Measurements from ENCODE around the gene PALM.
"Not testable (repeated sequence)": the region's sequence is repeated elsewhere in the genome, so short reads cannot be mapped to it uniquely, and the experiment has no call there.

PALM gene

DNA sequence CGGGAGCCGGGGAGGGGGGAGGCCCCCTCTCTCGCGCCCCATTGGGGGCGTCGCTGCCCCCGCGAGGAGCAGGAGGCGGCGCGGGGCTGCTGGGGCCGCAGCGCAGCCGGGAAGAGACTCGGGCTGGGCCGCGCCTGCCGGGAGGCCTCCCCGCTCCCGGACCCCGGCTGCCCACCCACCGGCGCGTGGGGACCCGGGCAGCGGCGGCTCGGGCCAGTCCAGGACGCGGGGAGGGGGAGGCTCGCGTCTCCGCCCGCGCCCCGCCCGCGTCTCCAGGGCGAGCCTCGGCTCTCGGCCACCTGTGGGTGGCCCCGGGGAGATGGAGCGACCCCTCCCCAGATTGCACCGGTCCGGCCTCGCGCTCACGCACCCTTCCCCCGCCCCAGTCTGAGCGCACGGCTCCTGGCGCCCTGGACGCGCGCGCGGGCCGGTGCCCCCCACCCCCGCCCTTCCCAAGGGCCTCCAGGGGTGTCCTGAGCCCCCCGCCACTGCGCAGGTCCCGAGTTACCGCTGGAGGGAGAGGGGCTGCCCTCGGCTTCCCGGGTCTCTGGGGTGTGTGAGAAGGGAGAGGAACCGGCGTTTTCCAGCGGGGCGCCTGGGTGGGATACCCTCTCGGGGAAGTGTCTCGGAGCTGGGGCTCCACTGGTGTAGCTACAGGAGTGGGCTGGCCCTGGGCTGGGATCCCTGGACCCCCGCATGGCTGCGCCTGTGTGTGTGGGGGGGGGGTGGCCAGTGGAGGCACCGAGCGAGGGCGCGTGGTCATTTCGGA is 645 bp downstream of the PALM start:
- no peak for FAIRE-seq

DNA sequence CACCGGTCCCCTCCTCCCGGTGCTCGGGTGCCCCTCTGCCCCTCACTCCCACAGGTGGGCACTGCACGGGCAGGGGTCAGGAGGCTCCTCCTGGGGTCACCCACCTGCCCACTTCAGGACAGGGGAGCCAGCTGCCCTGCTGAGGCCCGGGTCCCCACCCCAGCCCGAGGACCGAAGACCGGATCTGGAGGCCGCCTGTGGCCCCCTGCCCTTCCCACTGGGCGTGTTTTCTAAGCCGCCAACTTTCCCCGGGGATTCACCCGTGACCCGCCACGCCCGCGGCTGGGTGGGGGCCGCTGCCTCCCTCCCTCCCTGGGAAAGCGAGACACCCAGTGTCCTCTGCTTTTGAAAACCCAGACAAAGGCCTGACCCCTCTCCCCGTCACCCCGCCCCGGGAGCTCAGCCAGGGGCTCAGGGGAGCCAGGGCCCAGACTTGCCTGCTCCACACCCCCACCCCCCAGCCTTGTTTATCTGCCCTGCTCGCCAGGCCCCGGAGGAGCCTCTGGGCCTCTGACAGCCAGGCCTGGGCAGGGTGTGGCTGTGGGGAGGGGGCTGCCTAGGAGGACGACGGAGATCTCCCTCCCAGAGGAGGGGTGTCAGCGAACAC is 1.3 kb downstream of the PALM start:
- FAIRE-seq = no peak

DNA sequence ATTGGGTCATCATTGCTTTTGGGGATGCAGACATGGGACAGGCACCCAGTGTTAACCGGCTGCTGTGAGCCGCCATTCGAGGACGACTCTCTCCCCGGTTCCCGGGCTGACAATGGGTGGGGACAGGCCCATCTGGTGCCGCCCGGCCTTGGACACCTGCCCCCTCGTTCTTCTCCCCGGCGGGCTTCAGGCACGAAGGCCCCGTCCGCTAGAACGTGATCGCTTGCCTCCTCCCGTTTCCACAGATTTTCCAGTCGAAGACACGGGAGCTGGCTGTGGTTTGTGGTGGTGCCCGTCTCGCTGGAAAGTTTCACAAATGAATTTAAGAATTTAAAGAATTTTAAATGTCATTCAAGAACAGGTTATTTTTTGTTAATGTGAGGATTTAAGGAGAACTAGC is 2.0 kb downstream of the PALM start:
- FAIRE-seq = no peak

DNA sequence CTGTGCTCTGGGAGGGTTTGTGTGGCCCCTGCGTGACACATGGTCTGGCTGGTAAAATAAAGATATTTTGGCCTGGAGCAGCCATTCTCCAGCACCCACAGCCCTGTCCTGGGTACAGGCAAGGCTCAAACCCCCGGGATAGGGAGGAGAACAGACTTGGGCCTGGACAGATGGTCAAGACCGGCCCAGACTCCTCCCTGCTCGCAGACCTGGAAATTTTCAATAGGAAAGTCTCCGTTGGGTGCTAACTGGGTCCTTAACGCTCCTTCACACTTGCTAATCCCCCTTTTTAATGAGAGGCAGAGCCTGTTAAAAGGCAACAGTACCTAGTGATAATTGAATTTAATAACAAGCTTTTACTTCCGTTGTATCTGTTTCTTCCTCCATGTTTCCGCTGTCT is 2.5 kb downstream of the PALM start:
- FAIRE-seq = no peak

DNA sequence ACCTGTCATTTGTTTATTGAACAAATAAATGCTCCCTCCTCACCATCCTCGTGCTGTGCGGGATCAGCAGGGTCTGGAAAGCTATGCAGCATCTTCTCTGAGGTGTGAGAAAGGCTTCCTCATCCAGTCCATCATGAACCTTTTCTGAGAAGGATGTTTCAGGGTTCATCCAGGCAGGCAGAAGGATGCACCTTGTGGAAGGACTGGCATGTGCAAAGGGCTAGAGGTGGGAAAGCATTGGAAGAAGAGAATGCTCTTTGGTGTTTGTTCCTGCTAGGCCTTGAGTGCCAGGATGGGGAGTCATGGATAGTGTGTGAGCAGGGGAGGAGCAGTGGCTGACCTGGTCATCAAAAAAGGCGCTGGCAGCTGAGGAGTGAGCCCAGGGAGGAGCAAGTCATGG is 6.6 kb downstream of the PALM start:
- FAIRE-seq = no peak

DNA sequence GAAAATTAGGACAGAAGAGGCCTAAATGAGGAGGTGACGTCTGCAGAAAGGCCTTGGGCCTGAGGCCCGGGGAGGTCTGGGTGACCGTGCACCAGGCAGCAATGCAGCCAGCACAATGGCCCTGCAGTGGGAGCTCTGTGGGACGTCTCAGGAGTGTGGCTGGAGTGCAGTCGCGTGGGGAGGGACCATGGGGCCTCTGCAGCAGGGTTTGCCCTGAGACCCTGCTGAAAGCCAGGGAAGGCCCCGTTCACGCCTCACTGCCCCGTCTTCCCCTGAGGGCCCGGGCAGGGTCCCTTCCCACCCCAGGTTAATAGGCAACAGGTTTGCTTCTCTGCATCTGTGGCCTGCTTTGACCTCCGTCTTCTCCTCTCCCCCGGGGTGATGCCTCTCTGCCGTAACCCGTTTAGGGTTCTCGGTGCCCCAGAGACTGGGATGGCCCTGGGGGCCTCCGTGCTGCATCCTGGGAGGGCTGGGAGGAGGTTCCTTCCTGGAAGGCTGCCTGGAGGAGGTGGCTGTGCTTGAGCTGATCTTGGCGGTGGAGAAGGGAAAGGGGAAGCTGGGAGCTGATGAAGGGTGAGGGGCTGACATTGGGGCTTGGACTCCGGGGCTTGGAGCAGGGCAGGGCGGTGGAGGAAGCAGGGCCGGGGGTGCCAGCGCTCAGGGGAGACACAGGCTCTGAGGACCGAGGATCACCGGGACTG is 9.7 kb downstream of the PALM start:
- FAIRE-seq = no peak

DNA sequence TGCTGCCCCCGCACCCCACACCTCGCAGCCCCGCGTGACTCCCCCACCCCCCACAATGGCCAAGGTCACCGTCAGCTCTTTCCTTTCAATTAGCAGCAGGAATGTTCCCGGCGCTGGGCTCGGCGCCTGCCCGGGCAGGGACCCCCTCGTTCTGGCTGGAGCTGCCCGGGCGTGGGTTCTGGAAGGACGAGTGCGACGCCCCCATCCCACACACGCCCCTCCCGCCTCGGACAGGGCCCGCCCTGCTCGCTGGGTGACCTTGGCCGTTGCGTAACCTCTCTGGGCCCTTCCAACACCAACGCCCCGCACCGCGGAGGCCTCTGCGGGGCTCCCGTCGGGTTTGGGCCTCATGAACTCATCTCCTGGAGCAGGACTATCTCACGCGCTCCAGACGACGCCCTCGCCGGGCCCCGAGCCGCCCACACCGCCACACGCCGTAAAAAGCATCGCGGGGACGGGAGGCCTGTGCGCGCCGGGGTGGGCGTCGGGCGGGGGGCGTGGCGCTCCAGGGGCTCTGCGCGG is 10.3 kb downstream of the PALM start:
- no peak for FAIRE-seq

DNA sequence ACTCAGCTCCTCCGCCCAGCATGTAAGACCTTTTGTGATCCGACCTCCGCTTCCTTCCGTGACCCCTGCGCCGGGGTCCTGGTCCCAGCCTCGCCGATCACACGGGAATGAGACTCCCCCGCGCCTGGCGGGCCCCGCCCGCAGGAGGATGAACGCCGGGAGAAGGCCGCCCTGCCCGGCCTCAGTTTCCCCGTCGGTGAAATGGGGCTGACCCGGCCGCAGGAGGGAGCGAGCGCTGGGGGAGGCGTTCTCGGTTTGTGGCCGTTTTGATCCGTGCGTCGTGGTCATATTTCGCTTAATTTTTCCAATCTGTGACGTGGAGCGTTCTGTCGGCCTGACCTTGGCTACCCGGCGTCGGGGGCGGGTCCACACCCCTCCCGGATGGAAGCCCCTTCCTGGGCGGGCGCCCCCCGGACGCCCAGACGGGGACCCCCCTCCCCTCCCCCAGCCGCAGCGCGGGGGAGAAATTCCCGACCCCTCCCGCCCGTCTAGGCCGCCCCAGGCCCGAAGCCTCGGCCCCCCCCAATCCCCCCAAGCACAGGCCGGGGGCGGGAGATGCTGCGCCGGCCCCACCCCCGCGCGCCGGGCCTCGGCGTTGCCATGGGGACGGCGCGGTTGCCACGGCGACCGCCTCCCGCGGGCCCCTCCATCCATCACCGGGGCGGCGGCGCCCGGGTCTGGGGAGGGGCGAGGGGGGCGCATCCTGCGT is 11.1 kb downstream of the PALM start:
- no peak for FAIRE-seq

DNA sequence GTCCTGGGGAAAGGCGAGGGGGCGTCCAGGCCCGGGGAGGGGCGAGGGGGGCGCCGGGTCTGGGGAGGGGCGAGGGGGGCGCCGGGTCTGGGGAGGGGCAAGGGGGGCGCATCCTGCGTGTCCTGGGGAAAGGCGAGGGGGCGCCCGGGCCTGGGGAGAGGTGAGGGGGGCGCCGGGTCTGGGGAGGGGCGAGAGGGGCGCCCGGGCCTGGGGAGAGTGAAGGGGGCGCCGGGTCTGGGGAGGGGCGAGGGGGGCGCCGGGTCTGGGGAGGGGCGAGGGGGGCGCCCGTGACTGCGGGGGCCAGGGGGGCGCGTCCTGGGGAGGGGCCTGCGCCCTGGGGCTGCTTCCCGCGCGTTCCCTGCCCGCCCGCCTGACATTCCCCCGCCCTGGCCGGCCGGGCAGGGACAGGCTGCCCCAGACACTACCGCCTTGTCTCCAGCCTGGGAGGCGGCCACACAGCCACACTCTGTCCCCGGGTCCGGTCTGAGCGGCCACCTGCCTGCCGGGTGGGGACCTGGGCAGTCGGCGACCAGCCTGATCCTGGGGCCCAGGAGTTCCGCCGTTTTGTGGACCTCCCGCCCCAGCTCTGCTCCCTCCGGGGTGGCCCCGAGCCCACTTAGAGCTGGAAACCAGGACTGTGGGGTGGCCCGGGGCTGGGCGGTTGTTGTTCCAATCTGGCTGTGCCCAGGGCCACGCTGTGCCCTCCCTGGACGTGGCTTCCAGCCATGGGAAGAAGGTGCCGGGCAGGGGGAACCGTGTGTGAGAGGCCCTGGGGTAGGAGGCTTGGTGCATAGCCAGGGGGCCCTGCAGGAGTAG is 11.8 kb downstream of the PALM start:
- no peak for FAIRE-seq

DNA sequence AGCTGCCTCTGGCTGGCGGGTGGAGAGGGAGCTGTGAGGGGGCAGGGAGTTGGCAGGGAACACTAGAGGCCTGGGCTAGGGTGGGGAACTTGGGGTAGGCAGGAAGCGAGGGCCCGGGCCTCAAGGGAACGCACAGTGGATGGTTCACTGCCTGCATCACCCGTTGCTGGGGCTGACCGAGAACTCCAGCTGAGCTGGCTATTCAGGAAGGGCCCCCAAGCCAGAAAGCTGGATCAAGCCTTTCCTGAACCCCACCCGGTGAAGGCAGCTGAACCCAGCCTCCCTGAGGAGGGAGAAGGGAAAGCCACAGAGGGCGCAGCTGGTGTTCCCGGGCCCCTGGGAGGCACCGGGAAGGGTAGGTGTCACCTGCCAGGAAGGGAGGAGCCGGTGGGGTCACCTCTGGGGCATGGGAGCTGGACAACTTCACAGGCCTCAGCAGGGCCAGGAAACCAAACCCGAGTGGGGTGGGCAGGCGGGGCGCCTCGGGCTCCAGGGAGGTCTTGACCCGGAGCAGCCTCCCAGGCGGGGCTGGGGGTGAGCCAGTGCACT is 13.9 kb downstream of the PALM start:
- no peak for FAIRE-seq

DNA sequence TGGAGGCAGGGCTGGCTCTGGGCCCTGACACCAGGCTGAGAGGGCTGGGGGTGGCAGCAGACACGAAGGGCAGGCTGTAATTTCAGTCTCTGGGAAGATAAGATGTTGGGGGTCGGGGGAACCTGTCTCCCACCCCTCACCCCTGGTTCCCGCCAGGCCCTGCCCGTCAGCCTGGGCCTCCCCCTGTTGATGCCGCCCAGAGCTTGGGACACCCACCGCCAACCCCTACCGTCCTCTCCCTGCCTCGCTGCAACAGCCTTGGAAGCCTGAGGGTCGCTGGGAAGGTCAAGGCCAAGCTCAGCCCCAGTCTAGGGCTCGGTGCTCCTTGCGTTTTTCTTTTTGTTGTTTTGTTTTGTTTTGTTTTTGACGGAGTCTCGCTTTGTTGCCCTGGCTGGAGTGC is 14.5 kb downstream of the PALM start:
- no peak for FAIRE-seq

DNA sequence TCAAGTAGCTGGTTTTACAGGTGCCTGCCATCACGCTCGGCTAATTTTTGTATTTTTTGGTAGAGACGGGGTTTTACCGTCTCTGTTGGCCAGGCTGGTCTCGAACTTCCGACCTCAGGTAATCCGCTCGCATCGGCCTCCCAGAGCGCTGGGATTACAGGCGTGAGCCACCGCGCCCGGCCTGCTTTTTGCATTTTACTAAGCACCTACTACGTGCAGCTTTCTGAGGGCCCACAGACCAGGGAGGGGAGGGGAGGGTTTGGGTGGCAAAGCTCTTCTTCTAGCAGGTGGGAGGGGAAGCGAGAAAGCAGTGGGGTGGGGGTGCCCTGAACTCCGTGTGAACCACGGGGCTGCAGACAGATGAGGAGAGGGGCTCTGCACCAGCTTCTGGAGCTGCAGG is 15.0 kb downstream of the PALM start:
- FAIRE-seq = no peak

DNA sequence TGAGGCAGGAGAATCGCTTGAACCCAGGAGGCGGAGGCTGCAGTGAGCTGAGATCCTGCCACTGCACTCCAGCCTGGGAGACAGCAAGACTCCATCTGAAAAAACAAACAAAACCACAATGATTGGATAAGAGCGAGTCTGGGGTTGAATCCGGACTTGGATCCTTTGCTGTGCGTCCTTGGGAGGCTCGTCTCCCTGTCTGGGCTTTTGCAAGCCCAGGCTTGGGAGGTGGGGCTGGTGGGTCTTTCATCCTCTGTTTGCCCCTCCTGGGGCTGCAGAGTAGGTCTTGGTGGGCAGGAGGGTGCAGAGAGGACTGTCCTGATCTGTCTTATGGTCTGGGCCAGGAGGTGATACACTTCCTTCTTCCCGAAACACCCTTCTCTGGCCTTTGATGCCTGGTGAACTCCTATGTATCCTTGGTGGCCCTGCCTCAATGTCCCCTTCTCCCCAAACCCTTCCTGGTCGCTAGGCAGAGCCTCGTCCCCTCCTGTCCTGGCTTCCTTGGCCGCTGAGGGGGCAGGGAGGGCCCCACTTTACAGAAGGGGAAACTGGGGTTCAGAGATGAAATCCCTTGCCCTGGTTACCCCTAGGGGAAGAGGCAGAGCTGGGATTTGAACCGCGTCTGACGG is 16.8 kb downstream of the PALM start:
- no peak for FAIRE-seq

DNA sequence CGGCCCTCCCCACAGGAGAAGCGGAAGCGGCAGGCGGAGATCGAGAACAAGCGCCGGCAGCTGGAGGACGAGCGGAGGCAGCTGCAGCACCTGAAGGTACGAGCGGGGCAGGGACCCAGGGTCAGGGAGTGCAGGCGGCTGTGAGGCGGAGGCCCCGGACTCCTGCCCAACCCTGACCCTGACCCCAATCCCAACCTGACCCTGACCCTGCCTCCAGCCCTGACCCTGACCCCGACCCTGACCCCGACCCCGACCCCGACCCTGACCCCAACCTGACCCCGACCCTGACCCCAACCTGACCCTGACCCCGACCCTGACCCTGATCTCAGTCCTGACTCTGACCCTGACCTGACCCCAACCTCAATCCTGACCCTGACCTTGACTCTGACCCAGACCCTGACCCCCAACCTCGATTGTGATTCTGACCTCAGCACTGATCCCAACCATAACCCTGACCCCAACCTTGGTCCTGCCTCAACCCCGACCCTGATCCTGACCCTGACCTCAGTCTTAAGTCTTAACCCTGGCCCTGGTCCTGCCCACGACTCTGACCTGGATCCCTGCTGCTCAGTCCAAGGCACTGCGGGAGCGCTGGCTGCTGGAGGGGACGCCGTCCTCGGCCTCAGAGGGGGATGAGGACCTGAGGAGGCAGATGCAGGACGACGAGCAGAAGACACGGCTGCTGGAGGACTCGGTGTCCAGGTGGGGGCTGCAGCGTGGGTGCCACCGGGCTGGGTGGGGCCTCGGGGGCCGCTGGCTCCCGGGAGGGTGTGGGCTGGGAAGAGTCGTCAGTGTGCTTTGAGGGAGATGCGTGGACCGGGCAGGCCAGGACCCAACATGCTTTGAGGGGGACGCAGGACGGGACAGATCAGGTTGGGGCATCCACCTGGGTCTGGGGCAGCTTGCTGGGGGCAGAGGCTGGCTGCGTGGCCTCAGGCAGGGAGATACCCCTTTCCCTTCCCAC is 18.5 kb downstream of the PALM start:
- no peak for FAIRE-seq

DNA sequence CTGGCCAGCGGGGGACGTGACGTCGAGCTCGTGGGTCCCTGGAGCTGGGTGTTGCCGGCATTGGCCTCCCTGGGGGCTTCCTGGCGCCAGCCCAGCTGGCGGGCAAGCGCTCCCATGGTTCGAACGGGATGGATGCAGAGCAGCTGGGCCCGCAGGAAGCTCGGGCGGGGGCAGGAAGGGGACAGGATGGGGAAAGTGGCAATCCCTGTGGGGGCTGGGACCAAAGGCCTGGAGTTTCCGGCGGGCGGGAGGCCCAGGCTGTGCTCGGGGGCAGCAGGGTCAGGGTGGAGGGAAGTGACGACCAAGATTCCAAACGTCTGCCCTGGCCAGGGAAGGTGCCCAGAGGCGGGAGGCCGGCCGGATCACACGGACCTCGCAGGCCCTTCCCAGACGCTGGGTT is 19.3 kb downstream of the PALM start:
- no peak for FAIRE-seq

DNA sequence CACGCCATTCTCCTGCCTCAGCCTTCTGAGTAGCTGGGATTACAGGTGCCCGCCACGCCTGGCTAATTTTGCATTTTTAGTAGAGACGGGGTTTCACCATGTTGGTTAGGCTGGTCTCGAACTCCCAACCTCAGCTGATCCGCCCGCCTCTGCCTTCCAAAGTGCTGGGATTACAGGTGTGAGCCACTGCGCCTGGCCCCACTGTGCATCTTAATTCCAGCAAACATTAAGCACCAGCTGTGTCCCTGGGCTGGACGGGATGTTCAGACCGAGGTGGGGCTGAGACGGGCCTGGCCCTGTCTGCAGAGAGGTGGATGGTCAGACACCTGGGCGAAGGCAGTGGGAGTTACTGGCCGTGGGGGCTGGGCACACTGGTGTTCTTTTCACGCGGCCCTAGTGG is 20.8 kb downstream of the PALM start:
- not testable (repeated sequence) for FAIRE-seq

DNA sequence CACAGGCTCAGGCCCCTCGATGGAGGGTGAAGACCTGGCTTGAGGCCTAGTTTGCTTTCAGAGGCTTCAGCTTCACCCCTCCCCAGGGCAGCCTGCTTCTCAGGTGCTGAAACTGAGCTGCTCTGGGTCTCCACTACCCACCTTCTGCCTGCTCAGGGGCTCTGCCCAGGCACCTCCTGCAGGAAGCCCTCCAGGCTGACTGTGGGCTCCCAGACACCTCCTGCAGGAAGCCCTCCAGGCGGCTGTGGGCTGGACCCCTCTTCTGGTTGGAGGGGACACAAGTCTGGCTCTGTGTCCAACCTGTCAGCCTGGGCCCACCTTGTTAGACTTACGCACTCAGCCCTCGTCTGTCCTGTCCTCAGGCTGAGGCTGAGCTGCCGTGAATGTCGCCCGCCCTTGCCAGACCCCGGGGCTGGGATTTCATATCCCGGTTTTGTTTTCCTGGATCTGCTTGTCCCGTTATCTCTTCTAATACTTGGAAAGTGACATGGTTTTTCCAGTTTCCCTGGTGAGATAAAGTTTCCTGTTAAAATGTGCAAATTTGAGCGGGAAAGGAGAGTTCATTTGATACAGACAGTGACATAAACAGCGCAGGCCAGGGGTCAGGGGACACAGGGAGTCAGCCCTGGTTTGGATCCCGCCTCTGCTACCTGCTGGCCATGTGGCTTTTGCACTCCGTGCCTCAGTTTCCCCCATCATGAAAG is 21.4 kb downstream of the PALM start:
- FAIRE-seq = no peak

DNA sequence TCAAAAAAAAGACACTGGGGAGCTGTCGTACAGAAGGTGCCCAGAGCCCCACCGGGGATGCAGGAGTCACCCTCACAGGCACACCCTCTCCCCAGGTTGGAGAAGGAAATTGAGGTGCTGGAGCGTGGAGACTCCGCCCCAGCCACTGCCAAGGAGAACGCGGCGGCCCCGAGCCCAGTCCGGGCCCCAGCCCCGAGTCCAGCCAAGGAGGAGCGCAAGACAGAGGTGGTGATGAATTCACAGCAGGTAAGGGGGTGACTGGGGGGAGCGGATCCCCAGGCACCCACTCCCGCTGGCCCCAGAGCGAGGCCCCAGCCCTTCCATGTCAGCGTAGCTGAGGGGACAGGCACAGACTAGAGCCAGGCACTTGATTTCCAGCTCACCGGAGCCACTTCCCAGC is 22.3 kb downstream of the PALM start:
- FAIRE-seq = no peak

Measured in endometrium (tissue), 2 donors.